Stimulated activated CD4-positive, alpha-beta T cell treated with anti-CD3 and anti-CD28 coated beads, Interleukin-12 subunit alpha, Interleukin-12 subunit beta, amount 100 ng/mL, for 24 hours (primary cell): Measurements from ENCODE around the gene COG5.

Source experiments
- DNase-seq, 2 experiments: peaks; one replicate each; pipeline ENCODE4 v3.0.0-alpha.2; 2020; ENCODE audit warnings: low read depth in 2 of 2

COG5 gene

DNA sequence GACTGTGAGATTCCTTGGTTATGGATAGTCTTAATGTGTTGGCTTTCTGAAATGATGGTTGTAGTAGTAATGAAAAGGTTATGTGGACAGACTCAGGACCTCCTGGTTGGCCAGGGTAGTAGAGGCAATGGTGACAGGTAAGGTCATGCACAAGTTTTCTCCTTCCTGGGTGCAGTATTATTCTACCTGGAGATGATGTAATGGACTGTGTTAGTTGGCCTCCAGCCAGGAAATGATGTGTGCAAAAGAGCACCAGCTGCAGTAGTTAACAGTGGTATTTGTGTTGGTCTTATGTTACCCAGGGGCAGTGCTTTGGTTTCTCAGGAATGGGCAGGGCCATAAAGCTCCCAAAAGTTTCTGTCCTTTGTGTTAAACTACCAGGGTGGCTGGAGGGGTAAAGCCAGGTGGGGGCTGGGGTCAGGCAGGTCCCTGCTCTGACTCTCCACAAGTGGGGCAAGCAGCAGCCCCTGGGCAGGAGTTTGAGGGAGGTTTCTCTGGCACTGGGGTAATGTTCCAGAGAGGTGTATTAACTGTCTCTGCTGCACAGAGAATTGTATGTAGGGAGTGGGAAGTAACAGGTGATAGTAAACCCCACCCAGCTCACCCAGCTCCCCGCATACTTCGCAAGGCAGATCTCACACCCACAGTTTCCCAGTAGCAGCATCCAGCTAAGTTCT is 57.6 kb downstream of the COG5 start:
- no peak for DNase-seq

DNA sequence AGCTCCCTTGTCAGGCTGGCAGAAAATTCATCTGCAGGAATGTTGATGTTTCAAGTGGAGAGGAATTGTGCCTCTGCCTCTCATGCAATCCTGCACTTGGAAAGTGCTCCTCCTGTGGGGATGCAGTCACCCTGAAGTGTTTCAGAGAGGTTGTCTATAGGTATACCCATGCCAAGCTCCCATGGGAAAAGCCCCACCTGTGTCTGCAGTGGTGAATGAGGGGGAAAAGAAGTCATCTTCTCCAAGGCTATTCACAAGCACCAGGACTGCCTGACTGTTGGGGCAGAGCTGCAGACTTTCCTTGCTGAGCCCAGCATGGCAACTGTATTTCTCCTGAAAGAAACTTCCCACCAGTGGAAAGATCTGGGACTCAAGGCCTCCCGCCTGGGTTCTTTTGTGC is 58.4 kb downstream of the COG5 start:
- DNase-seq = no peak

DNA sequence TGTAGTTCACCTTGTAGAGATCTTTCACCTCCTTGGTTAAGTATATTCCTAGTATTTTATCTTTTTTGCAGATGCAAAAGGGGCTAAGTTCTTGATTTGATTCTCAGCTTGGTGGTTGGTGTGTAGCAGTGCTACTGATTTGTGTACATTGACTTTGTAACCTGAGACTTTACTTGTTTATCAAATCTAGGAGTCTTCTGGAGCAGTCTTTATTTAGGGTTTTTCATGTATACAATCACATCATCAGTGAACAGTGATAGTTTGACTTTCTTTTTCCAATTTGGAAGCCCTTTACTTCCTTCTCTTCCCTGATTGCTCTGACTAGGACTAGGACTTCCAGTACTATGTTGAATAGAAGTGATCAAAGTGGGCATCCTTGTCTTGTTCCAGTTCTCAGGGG is 60.0 kb downstream of the COG5 start:
- DNase-seq = no peak

DNA sequence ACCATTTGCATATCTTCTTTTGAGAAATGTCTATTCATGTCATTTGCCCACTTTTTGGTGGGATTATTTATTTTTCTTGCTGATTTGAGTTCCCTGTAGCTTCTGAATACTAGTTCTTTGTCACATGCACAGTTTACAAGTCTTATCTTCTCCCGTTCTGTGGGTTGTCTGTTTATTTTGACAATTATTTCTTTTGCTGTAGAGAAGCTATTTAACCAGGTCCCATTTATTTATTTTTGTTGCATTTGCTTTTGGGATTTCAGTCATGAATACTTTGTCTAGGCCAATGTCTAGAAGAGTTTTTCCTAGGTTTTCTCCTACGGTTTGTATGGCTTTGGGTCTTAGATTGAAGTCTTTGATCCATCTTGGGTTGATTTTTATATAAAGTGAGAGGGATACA is 60.9 kb downstream of the COG5 start:
- no peak for DNase-seq

DNA sequence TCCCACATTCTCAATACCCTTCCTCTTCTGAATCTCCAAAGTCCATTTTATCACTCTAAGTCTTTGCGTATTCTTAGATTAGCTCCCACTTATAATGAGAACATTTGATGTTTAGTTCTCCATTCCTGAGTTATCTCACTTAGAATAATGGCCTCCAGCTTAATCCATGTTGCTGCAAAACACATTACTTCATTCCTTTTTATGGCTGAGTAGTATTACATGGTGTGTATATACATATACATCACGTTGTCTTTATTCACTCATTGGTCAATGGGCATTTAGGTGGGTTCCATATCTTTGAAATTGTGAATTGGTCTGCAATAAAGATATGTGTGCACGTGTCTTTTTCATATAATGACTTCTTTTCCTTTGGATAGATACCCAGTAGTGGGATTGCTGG is 61.6 kb downstream of the COG5 start:
- no peak for DNase-seq

DNA sequence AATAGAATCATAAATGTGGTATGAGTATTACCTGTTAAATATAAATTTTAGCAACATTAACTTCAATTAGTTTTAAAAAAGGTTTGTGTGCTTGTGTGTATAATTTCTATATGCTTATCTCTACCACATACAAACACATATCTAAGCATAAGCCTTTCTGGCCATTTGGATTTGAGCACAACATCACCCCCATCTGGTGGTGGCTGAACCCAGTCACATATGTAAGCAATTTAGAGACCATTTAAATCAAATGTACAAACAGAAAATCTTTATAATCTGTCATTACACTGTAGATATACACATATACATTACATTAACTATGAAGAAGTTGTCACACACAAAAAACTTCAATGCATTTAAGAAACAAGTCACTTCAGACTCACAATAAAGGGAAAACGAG is 62.1 kb downstream of the COG5 start:
- no peak for DNase-seq

DNA sequence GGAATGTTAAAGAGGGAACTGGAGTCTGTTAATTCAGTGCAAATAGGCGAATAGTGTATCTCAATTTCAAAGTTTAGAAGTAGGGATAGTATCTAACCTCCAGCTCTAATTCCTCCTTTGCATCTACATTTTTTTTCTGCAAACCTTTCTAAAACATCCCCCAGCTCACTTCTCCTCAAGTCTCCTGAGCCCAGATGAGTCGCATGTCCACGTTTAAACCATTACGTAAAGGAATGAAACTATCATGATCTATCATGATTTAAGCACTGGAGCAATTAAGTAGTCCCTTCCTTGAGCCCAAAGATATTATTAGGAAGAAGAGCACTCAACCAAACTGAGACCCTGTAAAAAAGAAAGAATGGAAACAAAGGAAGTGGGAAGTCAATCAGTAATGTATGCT is 64.0 kb downstream of the COG5 start:
- no peak for DNase-seq

DNA sequence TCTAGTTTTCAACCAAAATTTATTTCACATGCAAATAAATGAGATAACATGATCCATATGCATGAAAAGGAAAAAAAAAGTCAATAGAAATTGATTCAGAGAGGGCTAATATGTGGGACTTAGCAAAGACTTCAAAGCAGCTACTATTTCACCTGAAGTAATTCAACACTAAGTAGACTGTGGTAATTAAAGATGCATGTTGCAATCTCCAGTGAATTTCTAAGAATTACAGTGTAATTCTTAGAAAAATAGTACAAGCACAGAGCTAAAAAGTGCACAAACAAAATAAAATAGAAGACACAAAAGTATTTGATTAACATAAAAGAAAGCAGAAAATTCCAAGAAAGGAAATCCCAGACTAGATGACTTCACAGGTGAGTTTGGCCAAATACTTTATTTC is 68.2 kb downstream of the COG5 start:
- DNase-seq = no peak

DNA sequence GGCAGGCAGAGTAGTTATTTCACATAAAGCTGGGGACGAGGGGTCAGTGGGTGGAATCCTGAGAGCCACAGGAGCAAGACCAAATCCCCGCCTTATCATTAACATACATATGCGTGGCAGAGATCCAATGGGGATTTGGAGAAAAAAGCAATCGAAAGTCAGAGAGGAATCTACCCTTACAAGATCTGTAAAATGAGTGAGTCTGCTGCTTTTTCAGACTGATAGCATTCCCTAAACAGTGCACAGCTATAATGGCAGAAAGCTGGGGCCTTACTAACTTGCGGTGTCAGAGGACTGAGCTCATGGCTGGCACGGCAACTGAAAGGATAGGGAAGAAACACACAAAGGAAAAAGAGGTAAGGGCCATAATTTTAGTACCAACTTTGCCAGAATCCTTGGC is 68.8 kb downstream of the COG5 start:
- no peak for DNase-seq

DNA sequence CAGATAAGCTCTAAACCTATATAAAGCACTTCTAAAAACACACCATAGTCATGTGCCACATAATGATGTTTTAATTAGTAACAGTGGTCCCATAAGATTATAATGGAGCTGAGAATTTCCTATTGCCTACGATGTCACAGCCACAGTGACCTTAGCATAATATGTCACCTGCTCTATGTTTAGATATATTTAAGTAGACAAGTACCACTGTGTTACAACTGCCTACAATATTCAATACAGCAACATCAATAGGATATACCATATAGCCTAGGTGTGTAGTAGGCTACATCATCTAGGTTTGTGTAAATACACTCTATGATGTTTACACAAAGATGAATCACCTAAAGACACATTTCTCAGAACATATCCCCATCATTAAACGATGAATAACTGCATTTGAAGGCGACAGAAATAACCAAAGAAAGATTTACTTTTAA is 69.4 kb downstream of the COG5 start:
- no peak for DNase-seq

DNA sequence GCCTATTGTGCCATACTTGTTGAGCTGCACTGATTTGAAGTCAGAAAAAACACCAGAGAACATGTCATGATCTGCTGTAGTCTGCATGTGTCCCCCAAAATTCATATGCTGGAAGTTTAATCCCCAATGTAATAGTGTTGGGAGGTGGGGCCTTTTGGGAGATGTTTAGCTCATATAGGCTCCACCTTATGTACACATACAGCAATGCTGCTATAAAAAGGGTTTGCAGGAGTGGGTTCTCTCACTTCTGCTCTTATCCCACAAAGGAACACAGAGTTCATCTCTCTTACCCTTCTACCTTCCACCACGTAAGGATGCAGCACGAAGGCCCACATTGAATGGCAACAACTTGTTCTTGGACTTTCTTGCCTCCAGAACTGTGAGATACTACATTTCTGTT is 70.8 kb downstream of the COG5 start:
- no peak for DNase-seq

DNA sequence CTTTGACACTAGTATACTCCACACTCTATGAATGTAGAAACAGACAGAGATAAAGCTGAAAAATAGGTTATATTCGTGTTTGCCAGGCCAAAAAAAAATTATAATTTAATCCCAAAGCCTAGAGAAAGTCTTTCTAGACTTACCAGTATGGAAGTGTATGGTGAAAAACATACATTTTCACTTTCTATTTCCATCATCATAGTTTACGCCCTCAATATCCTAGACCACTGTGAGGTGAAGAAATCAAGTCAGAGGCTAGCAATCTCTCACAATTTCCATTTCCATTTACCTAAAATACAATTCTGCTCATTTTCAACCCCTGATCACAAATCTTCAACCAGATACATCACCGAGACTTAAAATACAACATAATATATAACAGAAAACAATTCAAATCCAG is 77.7 kb downstream of the COG5 start:
- DNase-seq = no peak

DNA sequence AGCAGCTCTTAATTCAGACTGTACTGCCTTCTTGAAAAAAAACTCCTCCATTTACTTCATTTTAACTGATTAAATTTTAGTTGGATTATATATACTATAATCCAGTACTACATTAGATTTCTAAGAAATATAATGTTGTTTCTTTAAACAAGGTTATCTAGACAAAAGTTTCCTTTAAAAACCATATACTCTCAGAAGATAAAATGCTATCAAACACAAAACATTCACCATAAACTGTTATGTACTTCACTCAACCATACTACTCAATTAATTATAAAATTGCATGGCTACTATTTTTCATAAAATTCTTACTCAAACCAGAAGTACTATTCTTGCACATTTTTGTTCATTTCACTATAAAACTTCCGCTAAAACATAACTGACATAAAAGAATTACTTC is 81.1 kb downstream of the COG5 start:
- DNase-seq = no peak

DNA sequence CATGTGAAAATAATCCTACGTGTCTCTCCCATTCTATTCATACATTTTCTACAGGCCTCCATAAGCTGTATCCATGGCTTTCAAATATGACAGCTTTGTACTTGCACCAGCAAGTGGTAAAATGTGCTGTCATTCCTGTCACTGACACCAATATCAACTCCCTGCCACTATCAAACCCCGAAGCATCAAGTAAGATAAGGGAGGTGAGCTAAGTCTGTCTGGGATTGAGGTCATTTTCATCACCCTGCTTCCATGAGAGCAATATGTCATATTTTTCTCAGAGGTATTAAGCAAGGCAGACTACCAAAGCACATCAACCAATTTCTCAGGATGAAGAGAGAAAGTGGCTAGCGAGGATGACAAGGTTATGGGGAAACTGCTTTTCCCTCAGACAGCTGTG is 82.8 kb downstream of the COG5 start:
- DNase-seq = no peak

DNA sequence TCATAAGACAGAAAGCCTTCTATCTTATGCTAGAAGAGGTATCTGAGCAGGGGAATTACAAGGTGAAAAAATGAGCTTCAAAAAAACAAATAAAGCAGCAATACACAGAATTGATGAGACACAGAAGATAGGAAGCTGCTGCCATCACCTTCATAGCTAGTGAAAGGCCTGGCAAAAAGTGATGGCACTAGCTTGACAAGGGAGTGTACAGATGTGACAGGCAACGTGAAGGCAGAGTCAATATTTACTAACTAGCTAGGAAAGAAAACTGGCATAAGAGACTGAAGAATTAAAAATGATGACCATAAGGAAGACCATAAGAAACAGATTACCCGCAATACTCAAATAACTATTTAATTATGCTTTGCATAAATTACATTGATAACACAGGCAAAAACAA is 84.4 kb downstream of the COG5 start:
- DNase-seq = no peak

DNA sequence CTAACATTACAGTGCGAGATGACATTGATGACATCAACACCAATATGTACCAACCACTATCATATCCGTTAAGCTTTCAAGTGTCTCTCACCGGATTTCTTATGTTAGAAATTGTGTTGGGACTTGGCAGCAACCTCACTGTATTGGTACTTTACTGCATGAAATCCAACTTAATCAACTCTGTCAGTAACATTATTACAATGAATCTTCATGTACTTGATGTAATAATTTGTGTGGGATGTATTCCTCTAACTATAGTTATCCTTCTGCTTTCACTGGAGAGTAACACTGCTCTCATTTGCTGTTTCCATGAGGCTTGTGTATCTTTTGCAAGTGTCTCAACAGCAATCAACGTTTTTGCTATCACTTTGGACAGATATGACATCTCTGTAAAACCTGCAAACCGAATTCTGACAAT is 89.6 kb downstream of the COG5 start:
- no peak for DNase-seq

DNA sequence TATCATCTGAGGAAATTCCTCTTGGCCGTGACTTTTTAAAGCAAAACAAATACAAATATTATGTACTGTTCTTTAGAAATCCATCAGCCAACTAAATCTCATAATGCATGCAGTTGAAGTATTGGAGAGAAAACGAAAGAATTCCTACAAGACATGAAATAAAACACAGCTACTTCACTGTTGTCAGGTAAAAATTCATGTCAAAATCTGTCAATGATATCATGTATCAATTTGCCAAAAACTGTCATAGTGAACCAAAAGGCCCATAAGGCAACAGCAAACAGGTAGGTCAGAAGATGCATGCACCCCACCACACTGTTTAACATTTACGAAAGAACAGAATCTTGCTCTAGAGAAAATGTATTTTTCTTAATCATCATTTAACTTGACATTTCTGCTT is 91.6 kb downstream of the COG5 start:
- no peak for DNase-seq

DNA sequence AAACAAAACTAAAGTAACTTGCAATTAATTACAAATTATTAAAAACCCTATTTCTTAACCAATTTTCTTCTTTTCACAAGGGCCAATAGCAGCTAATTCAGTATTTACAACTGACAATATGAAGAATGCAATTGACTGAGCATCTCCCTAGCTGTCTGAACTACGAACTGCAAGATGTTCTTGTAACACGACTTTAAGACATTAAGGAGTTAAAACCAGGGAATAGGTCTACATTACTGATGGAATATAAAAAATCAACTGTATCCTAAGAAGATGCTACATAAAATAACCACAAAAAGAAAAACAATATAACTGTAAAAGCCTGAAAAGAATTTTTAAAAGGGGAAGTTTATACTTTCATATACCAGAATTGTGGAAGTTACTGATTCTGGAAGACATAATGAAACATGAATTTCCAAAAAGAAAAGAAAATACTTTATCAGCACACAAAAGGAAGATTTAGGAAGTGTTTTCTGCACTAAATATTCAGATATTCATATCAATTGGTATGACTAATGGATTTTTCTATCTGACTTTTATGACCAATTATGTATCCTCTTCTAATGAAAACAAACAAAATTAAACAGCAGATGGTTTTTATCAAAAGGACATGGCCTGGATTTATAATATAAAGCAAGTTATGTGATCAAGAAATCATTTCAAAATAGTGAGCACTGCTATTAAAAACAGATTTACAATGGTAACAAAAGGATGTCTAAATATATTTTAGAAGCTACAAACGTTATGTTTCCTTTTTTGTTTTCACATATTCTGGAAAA is 92.2 kb downstream of the COG5 start:
- DNase-seq = no peak

DNA sequence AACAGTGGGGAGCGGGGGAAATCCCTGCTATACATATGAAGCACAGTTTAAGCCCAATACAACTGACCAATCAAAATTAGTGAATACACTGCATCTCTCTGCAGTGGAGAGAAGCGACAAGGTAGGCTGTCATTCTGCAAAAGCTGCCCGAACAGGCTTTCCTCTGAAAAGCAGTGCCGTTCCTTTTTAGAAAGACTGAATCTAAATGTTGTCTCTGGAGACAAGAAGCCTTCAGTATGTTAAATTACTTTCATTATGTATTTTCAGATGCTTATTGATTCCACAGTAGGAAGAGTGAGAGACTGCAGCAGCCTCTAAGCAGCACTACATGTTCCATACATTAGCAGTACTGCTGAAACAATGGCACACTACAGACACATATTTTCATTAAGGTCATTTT is 93.8 kb downstream of the COG5 start, which contains the start of gene GPR22:
Gene GPR22, plus strand, starts transcription at position 129 of the 400 bp plus-strand sequence. CDS start 4,004 bp downstream, outside the sequence.
- no peak for DNase-seq

DNA sequence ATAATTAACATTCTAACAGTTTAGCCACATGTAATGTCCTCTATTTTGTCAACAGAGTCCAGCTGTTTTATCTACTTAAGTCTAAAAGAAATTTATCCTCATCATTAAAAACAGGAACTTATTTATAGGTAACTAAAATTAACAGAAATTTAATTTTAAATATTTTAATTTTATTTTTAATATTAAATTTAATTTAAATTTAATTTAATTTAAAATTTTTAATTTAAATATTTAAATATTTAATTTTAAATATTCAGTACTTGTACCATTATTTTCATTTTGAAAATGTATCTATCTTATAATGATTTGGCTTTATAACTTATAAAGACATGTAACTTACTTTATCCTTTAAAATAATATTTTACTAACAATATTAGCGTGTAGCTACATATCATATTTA is 94.9 kb downstream of the COG5 start:
- DNase-seq = no peak

DNA sequence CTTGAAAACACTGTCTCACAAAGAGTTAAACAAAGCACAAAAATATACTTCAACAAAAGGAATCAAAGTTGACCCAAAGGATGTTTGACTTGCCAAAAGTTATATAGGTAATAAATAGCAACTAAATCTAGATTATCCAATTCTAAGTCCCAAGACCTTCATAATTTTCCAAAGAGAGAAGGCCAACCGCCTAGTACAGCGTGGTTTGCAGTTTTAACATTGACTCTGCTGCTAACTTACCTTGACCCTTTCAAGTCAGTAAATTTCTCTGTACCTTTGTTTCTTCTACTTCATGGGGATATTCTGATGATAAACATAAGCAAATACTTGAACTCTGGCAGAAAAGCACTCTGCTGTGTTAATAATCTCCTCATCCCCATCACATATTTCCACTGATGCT is 95.7 kb downstream of the COG5 start:
- no peak for DNase-seq

DNA sequence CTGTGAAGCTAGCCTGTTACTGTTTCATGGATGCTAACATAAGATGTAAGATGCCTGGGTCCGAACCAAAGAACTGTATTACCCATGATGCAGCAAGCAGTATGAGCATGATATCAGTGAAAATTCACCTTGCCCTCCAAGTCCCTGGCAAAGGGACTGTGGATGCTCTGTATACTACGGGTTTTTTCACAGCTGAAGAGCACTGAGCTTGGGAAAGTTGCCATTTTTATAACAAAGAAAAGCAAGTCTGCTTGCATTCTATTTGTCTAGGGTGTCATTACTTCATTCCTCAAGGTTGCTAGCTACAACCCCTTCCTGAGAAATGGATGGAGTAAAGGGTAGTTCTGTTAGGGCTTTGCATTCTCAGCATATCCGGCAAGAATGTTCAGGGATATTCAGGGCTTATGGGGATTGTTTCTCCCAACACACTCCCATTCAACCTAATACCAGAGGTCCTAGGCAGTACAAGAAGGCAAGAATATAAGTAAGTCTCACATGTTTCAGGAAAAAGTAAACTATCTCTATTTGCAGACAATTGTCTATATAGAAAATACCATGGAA is 99.0 kb downstream of the COG5 start:
- no peak for DNase-seq
